Smooth muscle cell (in vitro differentiated cells): ENCODE measurements around the gene CARS2. TPM values are rescaled to one million over a fixed set of nuclear protein-coding genes. Genes with fewer than 3 reads are reported as not detected.

Experiments used
- DNase-seq: peaks from one replicate; lab custom pipeline; 2025; ENCODE audit not compliant: unreplicated experiment; lab: John Stamatoyannopoulos, UW
- H2AFZ ChIP-seq: fragments of 200-600 bp; sonication (generic); 2 replicates; pipeline ENCODE4 v1.6.0; 2016; ENCODE audit warnings: antibody characterized with exemption, low read depth, mild to moderate bottlenecking
- H3F3A ChIP-seq: fragments of 200-600 bp; sonication (generic); 2 replicates; pipeline ENCODE4 v1.6.0; 2017; ENCODE audit warnings: antibody characterized with exemption, low read depth
- H3K27ac ChIP-seq: fragments of 200-600 bp; sonication (generic); 2 replicates; pipeline ENCODE4 v1.5.1; 2016; ENCODE audit warnings: low read depth, mild to moderate bottlenecking
- H3K27me3 ChIP-seq: fragments of 200-600 bp; sonication (generic); 2 replicates; pipeline ENCODE4 v1.6.1; 2016; ENCODE audit warnings: low read depth, mild to moderate bottlenecking
- H3K36me3 ChIP-seq: fragments of 200-600 bp; sonication (generic); 2 replicates; pipeline ENCODE4 v1.5.1; 2016; ENCODE audit warnings: low read depth
- H3K4me1 ChIP-seq: fragments of 200-600 bp; sonication (generic); 2 replicates; pipeline ENCODE4 v1.5.1; 2016; ENCODE audit warnings: low read depth
- H3K4me2 ChIP-seq: fragments of 200-600 bp; sonication (generic); 2 replicates; pipeline ENCODE4 v1.6.0; 2016; ENCODE audit warnings: mild to moderate bottlenecking
- H3K4me3 ChIP-seq: fragments of 200-600 bp; sonication (generic); 2 replicates; pipeline ENCODE4 v1.5.1; 2016; ENCODE audit warnings: mild to moderate bottlenecking
- H3K79me2 ChIP-seq: fragments of 200-600 bp; sonication (generic); 2 replicates; pipeline ENCODE4 v1.6.0; 2016; ENCODE audit warnings: low read depth, mild to moderate bottlenecking
- H3K9ac ChIP-seq: fragments of 200-600 bp; sonication (generic); 2 replicates; pipeline ENCODE4 v1.6.0; 2016; ENCODE audit warnings: low read depth
- H3K9me3 ChIP-seq: fragments of 200-600 bp; sonication (generic); replicated peaks from 2 replicates; pipeline ENCODE4 v1.5.1; 2016; ENCODE audit warnings: low read depth
- H4K20me1 ChIP-seq: fragments of 200-600 bp; sonication (generic); 2 replicates; pipeline ENCODE4 v1.6.0; 2016; ENCODE audit warnings: low read depth
- WGBS: methylation state at CpG from one replicate; pipeline ENCODE4 v1.1.7; 2016; ENCODE audit warnings: low lambda C conversion rate; 5-methylcytosine and 5-hydroxymethylcytosine counted together
- polyA plus RNA-seq: library from polyadenylated mRNA; unstranded; fragments of >200 nt; fragmentation: Nextera tagmentation; extraction: Ambion mirVana; gene quantifications from 2 replicates; pipeline ENCODE4 v1.2.1, GENCODE V29; 2016
- total RNA-seq: library from RNA; depleted of rRNA; stranded (reverse); fragments of >200 nt; gene quantifications from 2 replicates; pipeline ENCODE4 v1.2.3, GENCODE V29; 2014
- TF ChIP-seq, protein P1 (sequence below): fragments of 200-600 bp; sonication (generic); IDR thresholded peaks from 2 replicates; pipeline ENCODE4 v1.5.1; 2017; ENCODE audit warnings: borderline replicate concordance, mild to moderate bottlenecking, antibody characterized with exemption; ENCODE audit not compliant: insufficient read depth, poor library complexity, severe bottlenecking

CARS2 gene
- total and polyA plus RNA-seq, 2 experiments from 2014 or later, result 37.5 to 71.7 TPM

DNA sequence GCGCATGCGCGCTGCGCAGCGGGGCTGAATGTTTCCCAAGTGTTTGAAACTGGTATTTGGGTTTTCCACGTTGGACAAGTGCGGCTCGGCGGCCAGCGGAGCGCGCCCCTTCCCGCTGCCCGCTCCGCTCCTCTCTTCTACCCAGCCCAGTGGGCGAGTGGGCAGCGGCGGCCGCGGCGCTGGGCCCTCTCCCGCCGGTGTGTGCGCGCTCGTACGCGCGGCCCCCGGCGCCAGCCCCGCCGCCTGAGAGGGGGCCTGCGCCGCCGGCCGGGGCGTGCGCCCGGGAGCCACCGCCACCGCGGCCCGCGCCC, 7.7 kb upstream of the CARS2 start, which contains the start of gene ING1:
TSS of gene ING1 (plus strand) at position 59 of the 311 bp plus-strand sequence. CDS start 450 bp downstream, outside the sequence.
- Histone ChIP-seq H3K79me2 (peaks cover 46% of the 10 kb centered on the region), H3K4me2 (peak within 1 kb of the TSS; percentile 96), H3K36me3 (no peaks in the 10 kb centered on the region), H3K27ac (peak within 1 kb of the TSS; percentile 100), H4K20me1 (peaks cover 29% of the 10 kb centered on the region), H3K4me1 (peaks cover 25% of the 10 kb centered on the region), H3K27me3 (no peaks in the 10 kb centered on the region), H2AFZ (no peak within 1 kb of the TSS), H3K9ac (peak within 1 kb of the TSS; percentile 100), H3F3A (peaks cover 22% of the 10 kb centered on the region), H3K4me3 (peak within 1 kb of the TSS; percentile 95), H3K9me3 (no peaks in the 10 kb centered on the region)
- no peak for DNase-seq
- WGBS, result under 1% methylated on average over 18 of the region's 45 CpGs
- TF ChIP-seq, protein P1, sequence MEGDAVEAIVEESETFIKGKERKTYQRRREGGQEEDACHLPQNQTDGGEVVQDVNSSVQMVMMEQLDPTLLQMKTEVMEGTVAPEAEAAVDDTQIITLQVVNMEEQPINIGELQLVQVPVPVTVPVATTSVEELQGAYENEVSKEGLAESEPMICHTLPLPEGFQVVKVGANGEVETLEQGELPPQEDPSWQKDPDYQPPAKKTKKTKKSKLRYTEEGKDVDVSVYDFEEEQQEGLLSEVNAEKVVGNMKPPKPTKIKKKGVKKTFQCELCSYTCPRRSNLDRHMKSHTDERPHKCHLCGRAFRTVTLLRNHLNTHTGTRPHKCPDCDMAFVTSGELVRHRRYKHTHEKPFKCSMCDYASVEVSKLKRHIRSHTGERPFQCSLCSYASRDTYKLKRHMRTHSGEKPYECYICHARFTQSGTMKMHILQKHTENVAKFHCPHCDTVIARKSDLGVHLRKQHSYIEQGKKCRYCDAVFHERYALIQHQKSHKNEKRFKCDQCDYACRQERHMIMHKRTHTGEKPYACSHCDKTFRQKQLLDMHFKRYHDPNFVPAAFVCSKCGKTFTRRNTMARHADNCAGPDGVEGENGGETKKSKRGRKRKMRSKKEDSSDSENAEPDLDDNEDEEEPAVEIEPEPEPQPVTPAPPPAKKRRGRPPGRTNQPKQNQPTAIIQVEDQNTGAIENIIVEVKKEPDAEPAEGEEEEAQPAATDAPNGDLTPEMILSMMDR, result no peak

DNA sequence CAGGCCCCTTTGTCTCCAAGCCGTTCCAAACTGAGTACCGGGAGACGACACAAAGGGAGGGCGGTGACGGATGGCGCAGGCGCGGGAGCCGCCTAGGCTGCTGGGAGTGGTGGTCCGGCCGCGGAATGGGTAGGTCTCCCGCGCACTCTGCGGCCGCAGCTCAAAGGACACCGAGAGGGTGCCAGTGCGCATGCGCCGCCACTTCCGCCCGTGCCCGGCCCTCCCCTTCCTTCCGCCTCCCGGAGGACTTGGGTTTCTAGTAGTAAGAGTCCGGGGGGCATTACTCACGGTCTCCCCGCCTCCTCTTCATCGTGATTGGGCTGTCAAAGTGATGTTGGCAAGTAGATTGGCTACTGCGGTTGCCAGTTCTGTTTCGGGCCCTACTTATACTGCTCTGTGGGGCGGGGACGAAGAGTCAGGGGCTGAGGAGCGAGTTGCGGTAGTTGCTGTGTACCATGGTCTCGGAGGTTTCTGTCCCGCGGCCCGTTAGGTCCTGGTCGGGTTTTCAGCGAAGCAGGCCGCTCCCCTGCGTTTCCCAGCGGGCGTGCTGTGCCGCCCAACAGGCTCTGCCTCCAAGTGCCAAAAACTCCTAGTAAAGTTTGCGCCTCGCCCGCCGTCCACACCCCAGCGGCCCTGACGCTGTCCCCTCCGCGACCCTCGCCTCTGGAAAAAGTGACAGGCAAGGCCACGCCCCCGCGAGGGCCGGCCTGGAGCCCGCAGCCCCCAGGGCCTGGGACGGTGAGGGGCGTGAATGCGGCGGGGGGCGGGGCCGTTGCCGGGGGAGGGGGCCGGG, 7.1 kb upstream of the CARS2 start:
- no peak overlapping the region for H2AFZ ChIP-seq
- under 1% methylated on average over 49 of the region's 68 CpGs for whole genome bisulfite sequencing

DNA sequence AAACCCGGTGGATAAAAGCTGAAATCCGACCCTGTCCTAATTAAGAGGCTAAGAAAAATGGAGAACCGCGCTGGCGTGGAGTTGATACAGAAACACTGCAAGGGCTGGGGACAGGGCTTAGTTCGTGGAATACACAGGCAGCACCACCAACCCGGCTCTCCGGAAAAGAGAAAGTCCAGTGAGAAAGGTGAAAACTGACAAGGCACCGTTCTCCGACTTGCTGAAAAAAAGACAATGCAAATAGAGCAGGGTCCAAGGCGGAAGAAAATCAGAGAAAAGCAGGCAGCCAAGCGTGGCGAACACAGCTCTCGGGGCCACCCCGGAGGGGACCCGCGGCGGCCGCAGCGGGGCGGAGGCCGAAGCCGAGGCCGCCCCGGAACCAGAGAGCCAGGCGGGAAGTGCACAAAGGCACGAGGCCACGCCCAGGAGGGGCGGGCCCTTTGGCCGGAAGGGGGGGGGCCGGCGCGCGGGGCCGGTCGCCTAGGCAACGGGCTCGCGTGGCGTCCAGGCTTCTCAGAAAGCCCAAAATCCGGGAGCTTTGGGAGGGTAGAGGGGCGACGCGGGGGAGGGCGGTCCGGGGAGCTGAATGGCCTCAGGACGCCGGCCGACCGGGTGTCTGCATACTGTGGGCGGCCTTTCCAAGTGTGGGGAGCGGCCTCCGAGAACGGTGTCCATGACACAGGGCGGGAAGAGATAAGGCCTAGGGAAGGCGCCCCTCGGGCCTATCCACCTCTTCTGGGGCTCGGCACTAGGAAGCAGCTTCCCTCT, 6.3 kb upstream of the CARS2 start:
- H3F3A ChIP-seq, result peaks cover 22% of the 10 kb centered on the region
- peaks cover 16% of the 10 kb centered on the region for H4K20me1 ChIP-seq
- WGBS, result under 1% methylated on average over 37 of the region's 58 CpGs
- peak; percentile 93 for DNase-seq
- H3K4me3 ChIP-seq, result peak overlapping the region; percentile 95
- H3K79me2 ChIP-seq, result peaks cover 33% of the 10 kb centered on the region
- no peaks in the 10 kb centered on the region for H3K27me3 ChIP-seq
- H2AFZ ChIP-seq, result peak overlapping the region; percentile 40
- H3K27ac ChIP-seq, result peak overlapping the region; percentile 100
- H3K4me2 ChIP-seq, result peak overlapping the region; percentile 96
- H3K4me1 ChIP-seq, result peaks cover 14% of the 10 kb centered on the region
- no peaks in the 10 kb centered on the region for H3K9me3 ChIP-seq
- TF ChIP-seq, protein P1, result no peak
- H3K9ac ChIP-seq, result peak overlapping the region; percentile 100
- H3K36me3 ChIP-seq, result no peaks in the 10 kb centered on the region

More for the DNA sequence above, 7.1 kb upstream of the CARS2 start:
- no peaks in the 10 kb centered on the region for H3K36me3 ChIP-seq
- H3K27me3 ChIP-seq, result no peaks in the 10 kb centered on the region
- peak overlapping the region; percentile 100 for H3K9ac ChIP-seq
- TF ChIP-seq, protein P1, result no peak
- H3K4me1 ChIP-seq, result peaks cover 22% of the 10 kb centered on the region
- H3K27ac ChIP-seq, result peak overlapping the region; percentile 100
- H3F3A ChIP-seq, result peaks cover 22% of the 10 kb centered on the region
- peak overlapping the region; percentile 95 for H3K4me3 ChIP-seq
- H4K20me1 ChIP-seq, result peaks cover 24% of the 10 kb centered on the region
- no peaks in the 10 kb centered on the region for H3K9me3 ChIP-seq
- peak overlapping the region; percentile 96 for H3K4me2 ChIP-seq
- DNase-seq, result peak; percentile 98
- peaks cover 40% of the 10 kb centered on the region for H3K79me2 ChIP-seq
